ENCODE results near the gene ZNF320. TPM values are rescaled to one million over a fixed set of nuclear protein-coding genes. Genes with fewer than 3 reads are reported as not detected.
"Not testable (repeated sequence)": the region's sequence is repeated elsewhere in the genome, so short reads cannot be mapped to it uniquely, and the experiment has no call there.

ZNF320 gene
- total and polyA plus RNA-seq, 9 donors = 8.3 to 29.4 (median 11.8) TPM

- Histone ChIP-seq H3K27ac (ENCODE audit: low read length) (no peak overlapping the region), H3K27me3 (ENCODE audit: control insufficient read depth, insufficient read depth, low read length) (no peaks in the 10 kb centered on the region), H3K36me3 (ENCODE audit: control insufficient read depth, insufficient read depth, low read length) (peaks cover 55% of the 10 kb centered on the region), H3K4me3 (ENCODE audit: low read length) (no peak overlapping the region), H3K4me1 (ENCODE audit: control insufficient read depth, insufficient read depth, low read length) (no peaks in the 10 kb centered on the region), H3K9me3 (replicated peaks; ENCODE audit: control insufficient read depth, low read depth, low read length) (no peaks in the 10 kb centered on the region)
- 94% methylated on average over 4 of the region's 7 CpGs for WGBS (ENCODE audit: insufficient coverage)
- DNase-seq = no peak
These were observed 8.4 kb downstream of the ZNF320 start for GRCh38 chr19:52889076-52889475.

DNA sequence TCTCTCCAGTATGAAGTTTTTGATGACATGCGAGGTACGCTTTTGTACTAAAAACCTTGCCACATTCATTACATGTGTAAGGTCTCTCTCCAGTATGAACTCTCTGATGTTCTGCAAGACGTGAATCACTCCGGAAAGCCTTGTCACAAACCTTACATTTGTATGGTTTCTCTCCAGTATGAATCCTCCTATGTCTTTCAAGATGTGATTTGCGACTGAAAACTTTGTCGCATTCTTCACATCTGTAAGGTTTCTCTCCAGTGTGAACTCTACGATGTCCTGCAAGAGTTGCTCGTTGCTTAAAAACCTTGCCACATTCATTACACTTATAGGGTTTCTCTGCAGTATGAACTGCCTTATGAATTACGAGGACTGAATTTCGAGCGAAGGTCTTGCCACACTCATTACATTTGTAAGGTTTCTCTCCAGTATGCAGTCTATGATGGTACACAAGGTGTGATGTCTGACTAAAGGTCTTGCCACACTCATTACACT lies 16.5 kb downstream of the ZNF320 start:
- 97% methylated on average over 5 of the region's 11 CpGs for WGBS (ENCODE audit: insufficient coverage)
- Histone ChIP-seq H3K36me3 (ENCODE audit: control insufficient read depth, insufficient read depth, low read length) (peaks cover 49% of the 10 kb centered on the region), H3K4me1 (ENCODE audit: control insufficient read depth, insufficient read depth, low read length) (no peaks in the 10 kb centered on the region), H3K27me3 (ENCODE audit: control insufficient read depth, insufficient read depth, low read length) (no peaks in the 10 kb centered on the region), H3K27ac (ENCODE audit: low read length) (no peak overlapping the region), H3K9me3 (replicated peaks; ENCODE audit: control insufficient read depth, low read depth, low read length) (no peaks in the 10 kb centered on the region), H3K4me3 (ENCODE audit: low read length) (no peak overlapping the region)
- DNase-seq = no peak

- H3K4me1 ChIP-seq (ENCODE audit: control insufficient read depth, insufficient read depth, low read length); H3K4me3 ChIP-seq (ENCODE audit: low read length); H3K9me3 ChIP-seq (replicated peaks; ENCODE audit: control insufficient read depth, low read depth, low read length); H3K36me3 ChIP-seq (ENCODE audit: control insufficient read depth, insufficient read depth, low read length); H3K27ac ChIP-seq (ENCODE audit: low read length); DNase-seq; H3K27me3 ChIP-seq (ENCODE audit: control insufficient read depth, insufficient read depth, low read length): not testable (repeated sequence)
- 67% methylated on average over 2 of the region's 6 CpGs for WGBS (ENCODE audit: insufficient coverage)
These were observed 24.4 kb downstream of the ZNF320 start for GRCh38 chr19:52872996-52873395.

DNA sequence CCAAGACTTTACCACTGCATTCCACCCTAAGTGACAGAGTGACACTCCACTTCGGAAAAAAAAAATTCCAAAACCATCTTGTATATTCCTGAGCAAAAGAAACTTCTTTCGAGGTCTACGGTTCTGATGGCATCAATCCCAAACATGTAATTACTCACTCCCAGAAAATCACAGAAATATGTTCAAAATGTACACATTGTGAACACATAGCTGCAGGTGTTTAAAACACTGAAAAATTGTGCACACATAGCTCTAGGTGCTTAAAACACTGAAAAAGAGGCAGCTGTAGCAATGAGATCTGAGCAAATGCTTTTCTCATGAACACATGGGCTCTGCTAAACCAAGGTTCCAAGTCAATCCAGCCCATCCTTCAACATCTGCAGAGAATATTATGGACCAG lies 26.0 kb downstream of the ZNF320 start:
- H3K9me3 ChIP-seq (replicated peaks; ENCODE audit: control insufficient read depth, low read depth, low read length) = no peaks in the 10 kb centered on the region
- no peak overlapping the region for H3K4me3 ChIP-seq (ENCODE audit: low read length)
- 45% methylated on average over 2 of the region's 3 CpGs for WGBS (ENCODE audit: insufficient coverage)
- no peaks in the 10 kb centered on the region for H3K4me1 ChIP-seq (ENCODE audit: control insufficient read depth, insufficient read depth, low read length)
- no peak overlapping the region for H3K27ac ChIP-seq (ENCODE audit: low read length)
- H3K27me3 ChIP-seq (ENCODE audit: control insufficient read depth, insufficient read depth, low read length) = no peaks in the 10 kb centered on the region
- no peak for DNase-seq
- no peaks in the 10 kb centered on the region for H3K36me3 ChIP-seq (ENCODE audit: control insufficient read depth, insufficient read depth, low read length)

DNA sequence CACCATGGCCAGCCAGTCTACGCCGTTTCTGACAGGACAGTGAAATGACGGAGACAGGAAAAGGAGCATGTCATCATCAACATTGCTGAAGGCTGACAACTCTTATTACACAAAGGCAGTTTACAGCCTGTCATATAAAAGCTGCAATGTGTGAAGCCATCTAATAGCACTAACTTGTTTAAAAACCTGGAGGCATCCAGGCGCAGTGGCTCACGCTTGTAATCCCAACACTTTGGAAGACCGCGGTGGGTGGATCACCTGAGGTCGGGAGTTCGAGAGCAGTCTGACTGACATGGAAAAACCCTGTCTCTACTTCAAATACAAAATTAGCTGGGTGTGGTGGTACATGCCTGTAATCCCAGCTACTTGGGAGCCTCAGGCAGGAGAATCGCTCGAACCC lies 29.4 kb downstream of the ZNF320 start:
- not testable (repeated sequence) for H3K9me3 ChIP-seq (replicated peaks; ENCODE audit: control insufficient read depth, low read depth, low read length); H3K4me1 ChIP-seq (ENCODE audit: control insufficient read depth, insufficient read depth, low read length); H3K27ac ChIP-seq (ENCODE audit: low read length); H3K36me3 ChIP-seq (ENCODE audit: control insufficient read depth, insufficient read depth, low read length); H3K4me3 ChIP-seq (ENCODE audit: low read length); DNase-seq; H3K27me3 ChIP-seq (ENCODE audit: control insufficient read depth, insufficient read depth, low read length)
- 100% methylated on average over 3 of the region's 11 CpGs for WGBS (ENCODE audit: insufficient coverage)

GRCh38 chr19:52857378-52858191 lies 39.9 kb downstream of the ZNF320 start, which contains the start of gene ZNF468:
ZNF468 (minus strand) TSS chr19:52857619; CDS start chr19:52854272, 3,347 bp downstream.
- H3K36me3 ChIP-seq (ENCODE audit: control insufficient read depth, insufficient read depth, low read length); H3K4me1 ChIP-seq (ENCODE audit: control insufficient read depth, insufficient read depth, low read length); H3K27me3 ChIP-seq (ENCODE audit: control insufficient read depth, insufficient read depth, low read length); H3K9me3 ChIP-seq (replicated peaks; ENCODE audit: control insufficient read depth, low read depth, low read length): not testable (repeated sequence)
- peak; percentile 76 for DNase-seq
- H3K27ac ChIP-seq (ENCODE audit: low read length) = peak within 1 kb of the TSS; percentile 83
- peak within 1 kb of the TSS; percentile 68 for H3K4me3 ChIP-seq (ENCODE audit: low read length)
- 3% methylated on average over 6 of the region's 43 CpGs for WGBS (ENCODE audit: insufficient coverage)

DNA sequence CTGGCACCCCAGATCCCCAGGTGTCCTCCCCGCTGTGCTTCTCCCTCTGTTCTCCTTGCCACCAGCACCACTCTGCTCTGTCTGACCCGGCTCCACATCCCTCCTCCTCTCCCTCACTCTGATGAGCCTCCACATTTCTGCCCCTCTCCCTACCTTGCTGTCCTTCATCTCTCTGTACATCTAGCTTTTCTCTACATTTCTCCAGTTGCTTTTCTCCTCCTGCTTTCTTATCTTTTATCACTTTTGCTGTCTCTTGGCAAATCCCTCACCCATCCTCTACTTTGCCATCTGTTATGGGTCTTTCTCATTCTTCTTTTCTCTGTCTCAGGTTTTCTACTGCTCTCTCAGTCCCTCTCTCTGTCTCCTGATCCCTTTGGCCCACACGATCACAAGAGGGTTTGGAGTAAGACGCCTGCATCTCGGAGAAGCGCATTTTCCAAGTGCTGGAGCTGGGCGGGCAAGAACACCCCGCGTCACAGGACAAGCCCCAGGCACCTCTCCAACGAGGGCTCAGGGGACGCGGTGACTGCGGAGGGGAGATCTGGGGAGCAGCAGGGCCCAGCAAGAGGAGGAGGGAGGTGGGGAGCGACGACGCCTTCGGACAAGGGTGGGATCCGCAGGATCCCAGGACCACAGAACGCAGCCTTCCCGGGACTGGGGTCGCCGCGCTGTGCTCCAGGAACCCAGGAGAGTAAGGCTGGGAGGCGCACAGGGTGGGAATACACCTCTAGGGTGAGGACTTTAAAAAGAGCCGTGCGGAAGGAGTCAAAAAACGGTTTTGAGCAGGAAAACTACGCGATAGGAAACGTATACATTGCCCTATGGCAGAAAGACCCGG lies 40.7 kb downstream of the ZNF320 start:
- not testable (repeated sequence) for H3K27me3 ChIP-seq (ENCODE audit: control insufficient read depth, insufficient read depth, low read length); H3K36me3 ChIP-seq (ENCODE audit: control insufficient read depth, insufficient read depth, low read length); H3K4me1 ChIP-seq (ENCODE audit: control insufficient read depth, insufficient read depth, low read length); H3K9me3 ChIP-seq (replicated peaks; ENCODE audit: control insufficient read depth, low read depth, low read length)
- H3K4me3 ChIP-seq (ENCODE audit: low read length) = peak overlapping the region; percentile 68
- H3K27ac ChIP-seq (ENCODE audit: low read length) = peak overlapping the region; percentile 69
- 1% methylated on average over 16 of the region's 31 CpGs for WGBS (ENCODE audit: insufficient coverage)
- DNase-seq = peak; percentile 10

Other genes with a start within 250 kb of the ZNF320 start
- 9.0 TPM for gene ZNF611, start 162.6 kb downstream of the ZNF320 start, total RNA-seq
- gene ZNF611, start 162.6 kb downstream of the ZNF320 start, polyA plus RNA-seq (ENCODE audit: insufficient read depth in 1 of 8, insufficient read length in 8 of 8, low replicate concordance in 1 of 8) = 10 to 100 TPM in 1 of 8 donors, 1 to 10 TPM in 7; 4.9 to 10.5 (median 6.8) TPM
- gene ZNF600, start 110.8 kb downstream of the ZNF320 start, total RNA-seq = 2.8 TPM
- 1 to 10 TPM; 1.4 to 4.7 (median 2.6) TPM for gene ZNF600, start 110.8 kb downstream of the ZNF320 start, polyA plus RNA-seq (ENCODE audit: insufficient read depth in 1 of 8, insufficient read length in 8 of 8, low replicate concordance in 1 of 8)
- gene ZNF28, start 76.0 kb downstream of the ZNF320 start, total RNA-seq = 14.9 TPM
- gene ZNF28, start 76.0 kb downstream of the ZNF320 start, polyA plus RNA-seq (ENCODE audit: insufficient read depth in 1 of 8, insufficient read length in 8 of 8, low replicate concordance in 1 of 8) = 10 to 100 TPM in 1 of 8 donors, 1 to 10 TPM in 7; 4.6 to 11.8 (median 8.3) TPM
- gene ZNF468, start 40.0 kb downstream of the ZNF320 start, total RNA-seq = 19.9 TPM
- gene ZNF468, start 40.0 kb downstream of the ZNF320 start, polyA plus RNA-seq (ENCODE audit: insufficient read depth in 1 of 8, insufficient read length in 8 of 8, low replicate concordance in 1 of 8) = 10 to 100 TPM; 13.8 to 21.9 (median 16.7) TPM
- gene ZNF888, start 25.8 kb upstream of the ZNF320 start, total RNA-seq = 3.4 TPM
- 1 to 10 TPM; 1.9 to 4.2 (median 3.0) TPM for gene ZNF888, start 25.8 kb upstream of the ZNF320 start, polyA plus RNA-seq (ENCODE audit: insufficient read depth in 1 of 8, insufficient read length in 8 of 8, low replicate concordance in 1 of 8)
- 10.7 TPM for gene ZNF816, start 65.2 kb upstream of the ZNF320 start, total RNA-seq
- gene ZNF816, start 65.2 kb upstream of the ZNF320 start, polyA plus RNA-seq (ENCODE audit: insufficient read depth in 1 of 8, insufficient read length in 8 of 8, low replicate concordance in 1 of 8) = 1 to 10 TPM; 5.8 to 7.3 (median 6.3) TPM
- 0.04 TPM for gene ERVV-1, start 116.3 kb upstream of the ZNF320 start, total RNA-seq
- under 1 TPM in 3 of 8 donors, not detected in 5; 0.07 to 0.08 (median 0.08) TPM for gene ERVV-1, start 116.3 kb upstream of the ZNF320 start, polyA plus RNA-seq (ENCODE audit: insufficient read depth in 1 of 8, insufficient read length in 8 of 8, low replicate concordance in 1 of 8)
- not detected for gene ERVV-2, start 147.1 kb upstream of the ZNF320 start, total RNA-seq
- under 1 TPM in 1 of 8 donors, not detected in 7; 0.05 TPM for gene ERVV-2, start 147.1 kb upstream of the ZNF320 start, polyA plus RNA-seq (ENCODE audit: insufficient read depth in 1 of 8, insufficient read length in 8 of 8, low replicate concordance in 1 of 8)
- gene ZNF160, start 205.8 kb upstream of the ZNF320 start, total RNA-seq = 27.5 TPM
- gene ZNF160, start 205.8 kb upstream of the ZNF320 start, polyA plus RNA-seq (ENCODE audit: insufficient read depth in 1 of 8, insufficient read length in 8 of 8, low replicate concordance in 1 of 8) = 10 to 100 TPM; 15.7 to 26.0 (median 18.8) TPM
- 13.0 TPM for gene ZNF415, start 235.3 kb upstream of the ZNF320 start, total RNA-seq
- 10 to 100 TPM in 6 of 8 donors, 1 to 10 TPM in 2; 9.2 to 13.4 (median 12.3) TPM for gene ZNF415, start 235.3 kb upstream of the ZNF320 start, polyA plus RNA-seq (ENCODE audit: insufficient read depth in 1 of 8, insufficient read length in 8 of 8, low replicate concordance in 1 of 8)